HepG2 (cell line): ENCODE measurements around the gene PNLDC1. TPM values are rescaled to one million over a fixed set of nuclear protein-coding genes. Genes with fewer than 3 reads are reported as not detected.

Source experiments
- CENPX ChIP-seq: sonication (generic); formaldehyde crosslinking; IDR thresholded peaks from 2 replicates; pipeline ENCODE4 v1.9.0; 2021; ENCODE audit warnings: mild to moderate bottlenecking, missing genetic modification reagents, moderate library complexity
- ELF3 ChIP-seq: IDR thresholded peaks from 2 replicates; pipeline ENCODE4 v1.6.1; 2016; ENCODE audit warnings: missing genetic modification reagents, missing compliant biosample characterization
- FLYWCH1 ChIP-seq: sonication (generic); formaldehyde crosslinking; IDR thresholded peaks from 2 replicates; pipeline ENCODE4 v1.8.1; 2023; ENCODE audit warnings: mild to moderate bottlenecking, missing genetic modification reagents
- GATAD2A ChIP-seq: IDR thresholded peaks from 2 replicates; pipeline ENCODE4 v1.6.1; 2016
- HES4 ChIP-seq: sonication (generic); formaldehyde crosslinking; IDR thresholded peaks from 2 replicates; pipeline ENCODE4 v1.9.0; 2021; ENCODE audit warnings: mild to moderate bottlenecking, missing genetic modification reagents, borderline replicate concordance
- HOXA7 ChIP-seq: sonication (generic); formaldehyde crosslinking; IDR thresholded peaks from 2 replicates; pipeline ENCODE4 v1.8.1; 2022; ENCODE audit warnings: mild to moderate bottlenecking, missing genetic modification reagents, moderate library complexity
- JUND ChIP-seq: sonication (generic); formaldehyde crosslinking; IDR thresholded peaks from 2 replicates; pipeline ENCODE4 v1.8.0; 2022; ENCODE audit warnings: mild to moderate bottlenecking, missing genetic modification reagents
- NFYC ChIP-seq: IDR thresholded peaks from 2 replicates; pipeline ENCODE4 v1.6.1; 2016; ENCODE audit warnings: missing genetic modification reagents, missing compliant biosample characterization
- PAWR ChIP-seq: sonication (generic); formaldehyde crosslinking; IDR thresholded peaks from 2 replicates; pipeline ENCODE4 v1.4.0; 2020; ENCODE audit warnings: missing genetic modification reagents, mild to moderate bottlenecking, borderline replicate concordance
- REL ChIP-seq: sonication (generic); formaldehyde crosslinking; conservative IDR thresholded peaks from 2 replicates; pipeline ENCODE4 v1.8.0; 2022; ENCODE audit warnings: mild to moderate bottlenecking, missing genetic modification reagents, moderate library complexity
- U2AF2 ChIP-seq: fragments of 200-400 bp; formaldehyde crosslinking; IDR thresholded peaks from 2 replicates; pipeline ENCODE4 v1.6.1; 2017; ENCODE audit warnings: low read depth, mild to moderate bottlenecking, low read length
- polyA plus RNA-seq, 8 experiments: library from polyadenylated mRNA; depleted of rRNA in 3 of 8; stranded (reverse) in 7 of 8; unstranded in 1 of 8; fragments of >200 nt; fragmentation: Illumina TruSeq in 4 of 8; extraction: Trizol in 4 of 8; gene quantifications; 2 replicates each; pipeline versions ENCODE4 v1.2.1 to v1.2.3, GENCODE V29; 2011 to 2016; ENCODE audit warnings: low read depth in 4 of 8, missing spikeins in 1 of 8, mixed read lengths in 1 of 8; ENCODE audit not compliant: insufficient read depth in 1 of 8
- total RNA-seq, 5 experiments: library from RNA; depleted of rRNA; stranded (reverse); fragments of >200 nt; fragmentation: Illumina TruSeq; extraction: Trizol; gene quantifications; 2 replicates each; pipeline ENCODE4 v1.2.3, GENCODE V29; 2016; ENCODE audit warnings: low read depth in 1 of 5
- TF ChIP-seq, protein P1 (sequence below): sonication (generic); formaldehyde crosslinking; IDR thresholded peaks from 2 replicates; pipeline ENCODE4 v1.4.0; 2020; ENCODE audit warnings: mild to moderate bottlenecking, missing genetic modification reagents
- TF ChIP-seq, protein P2 (sequence below): sonication (generic); formaldehyde crosslinking; IDR thresholded peaks from 2 replicates; pipeline ENCODE4 v1.8.0; 2022; ENCODE audit warnings: mild to moderate bottlenecking, missing genetic modification reagents, borderline replicate concordance
- TF ChIP-seq, protein P3 (sequence below): sonication (generic); formaldehyde crosslinking; conservative IDR thresholded peaks from 2 replicates; pipeline ENCODE4 v1.4.0; 2020; ENCODE audit warnings: mild to moderate bottlenecking, missing genetic modification reagents, moderate library complexity
- TF ChIP-seq, protein P4 (sequence below): sonication (generic); formaldehyde crosslinking; IDR thresholded peaks from 2 replicates; pipeline ENCODE4 v1.5.0; 2020; ENCODE audit warnings: missing genetic modification reagents

The PNLDC1 gene
- total and polyA plus RNA-seq, 2 of the 13 experiments (the other 11 are each of a cell fraction or from before 2014, with no cell fraction given): not detected

DNA sequence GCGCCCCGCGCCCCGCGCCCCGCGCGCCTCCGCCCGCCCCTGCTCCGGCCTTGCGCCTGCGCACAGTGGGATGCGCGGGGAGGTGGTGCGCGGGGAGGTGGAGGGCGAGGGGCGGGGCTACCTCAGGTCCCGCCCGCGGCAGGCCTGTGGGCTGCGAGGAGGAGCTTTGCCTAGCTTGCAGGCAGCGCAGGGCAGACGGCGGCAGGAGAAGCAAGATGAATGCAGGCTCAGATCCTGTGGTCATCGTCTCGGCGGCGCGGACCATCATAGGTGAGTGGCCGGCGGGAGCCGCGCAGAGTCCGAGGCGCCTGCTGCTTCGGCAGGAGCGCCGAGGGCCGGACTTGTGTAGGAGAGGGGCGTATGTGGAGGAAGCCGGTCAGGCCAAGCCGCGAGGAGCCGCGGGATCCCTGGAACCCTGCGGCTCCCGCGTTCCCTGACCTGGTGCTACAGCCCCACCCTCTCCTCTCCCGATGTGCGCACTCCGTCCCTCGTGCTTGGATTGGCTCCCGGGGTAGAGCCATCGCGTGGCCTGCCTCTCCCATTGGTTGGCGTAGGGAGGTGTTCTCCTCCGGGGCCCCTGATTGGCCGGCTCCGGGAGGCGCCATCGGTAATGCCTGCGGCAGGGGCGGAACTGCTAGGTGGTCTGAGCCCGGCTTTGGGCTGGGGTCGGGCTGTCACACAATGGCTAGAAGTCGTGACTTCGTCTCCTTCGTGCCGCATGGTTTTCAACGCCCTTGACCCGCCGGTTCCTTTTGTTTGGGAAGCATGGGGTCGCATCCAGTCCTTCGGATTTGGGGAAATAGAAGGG is 38.0 kb upstream of the PNLDC1 start, which contains the start of gene ACAT2 (continued):
- TF ChIP-seq, protein P1, sequence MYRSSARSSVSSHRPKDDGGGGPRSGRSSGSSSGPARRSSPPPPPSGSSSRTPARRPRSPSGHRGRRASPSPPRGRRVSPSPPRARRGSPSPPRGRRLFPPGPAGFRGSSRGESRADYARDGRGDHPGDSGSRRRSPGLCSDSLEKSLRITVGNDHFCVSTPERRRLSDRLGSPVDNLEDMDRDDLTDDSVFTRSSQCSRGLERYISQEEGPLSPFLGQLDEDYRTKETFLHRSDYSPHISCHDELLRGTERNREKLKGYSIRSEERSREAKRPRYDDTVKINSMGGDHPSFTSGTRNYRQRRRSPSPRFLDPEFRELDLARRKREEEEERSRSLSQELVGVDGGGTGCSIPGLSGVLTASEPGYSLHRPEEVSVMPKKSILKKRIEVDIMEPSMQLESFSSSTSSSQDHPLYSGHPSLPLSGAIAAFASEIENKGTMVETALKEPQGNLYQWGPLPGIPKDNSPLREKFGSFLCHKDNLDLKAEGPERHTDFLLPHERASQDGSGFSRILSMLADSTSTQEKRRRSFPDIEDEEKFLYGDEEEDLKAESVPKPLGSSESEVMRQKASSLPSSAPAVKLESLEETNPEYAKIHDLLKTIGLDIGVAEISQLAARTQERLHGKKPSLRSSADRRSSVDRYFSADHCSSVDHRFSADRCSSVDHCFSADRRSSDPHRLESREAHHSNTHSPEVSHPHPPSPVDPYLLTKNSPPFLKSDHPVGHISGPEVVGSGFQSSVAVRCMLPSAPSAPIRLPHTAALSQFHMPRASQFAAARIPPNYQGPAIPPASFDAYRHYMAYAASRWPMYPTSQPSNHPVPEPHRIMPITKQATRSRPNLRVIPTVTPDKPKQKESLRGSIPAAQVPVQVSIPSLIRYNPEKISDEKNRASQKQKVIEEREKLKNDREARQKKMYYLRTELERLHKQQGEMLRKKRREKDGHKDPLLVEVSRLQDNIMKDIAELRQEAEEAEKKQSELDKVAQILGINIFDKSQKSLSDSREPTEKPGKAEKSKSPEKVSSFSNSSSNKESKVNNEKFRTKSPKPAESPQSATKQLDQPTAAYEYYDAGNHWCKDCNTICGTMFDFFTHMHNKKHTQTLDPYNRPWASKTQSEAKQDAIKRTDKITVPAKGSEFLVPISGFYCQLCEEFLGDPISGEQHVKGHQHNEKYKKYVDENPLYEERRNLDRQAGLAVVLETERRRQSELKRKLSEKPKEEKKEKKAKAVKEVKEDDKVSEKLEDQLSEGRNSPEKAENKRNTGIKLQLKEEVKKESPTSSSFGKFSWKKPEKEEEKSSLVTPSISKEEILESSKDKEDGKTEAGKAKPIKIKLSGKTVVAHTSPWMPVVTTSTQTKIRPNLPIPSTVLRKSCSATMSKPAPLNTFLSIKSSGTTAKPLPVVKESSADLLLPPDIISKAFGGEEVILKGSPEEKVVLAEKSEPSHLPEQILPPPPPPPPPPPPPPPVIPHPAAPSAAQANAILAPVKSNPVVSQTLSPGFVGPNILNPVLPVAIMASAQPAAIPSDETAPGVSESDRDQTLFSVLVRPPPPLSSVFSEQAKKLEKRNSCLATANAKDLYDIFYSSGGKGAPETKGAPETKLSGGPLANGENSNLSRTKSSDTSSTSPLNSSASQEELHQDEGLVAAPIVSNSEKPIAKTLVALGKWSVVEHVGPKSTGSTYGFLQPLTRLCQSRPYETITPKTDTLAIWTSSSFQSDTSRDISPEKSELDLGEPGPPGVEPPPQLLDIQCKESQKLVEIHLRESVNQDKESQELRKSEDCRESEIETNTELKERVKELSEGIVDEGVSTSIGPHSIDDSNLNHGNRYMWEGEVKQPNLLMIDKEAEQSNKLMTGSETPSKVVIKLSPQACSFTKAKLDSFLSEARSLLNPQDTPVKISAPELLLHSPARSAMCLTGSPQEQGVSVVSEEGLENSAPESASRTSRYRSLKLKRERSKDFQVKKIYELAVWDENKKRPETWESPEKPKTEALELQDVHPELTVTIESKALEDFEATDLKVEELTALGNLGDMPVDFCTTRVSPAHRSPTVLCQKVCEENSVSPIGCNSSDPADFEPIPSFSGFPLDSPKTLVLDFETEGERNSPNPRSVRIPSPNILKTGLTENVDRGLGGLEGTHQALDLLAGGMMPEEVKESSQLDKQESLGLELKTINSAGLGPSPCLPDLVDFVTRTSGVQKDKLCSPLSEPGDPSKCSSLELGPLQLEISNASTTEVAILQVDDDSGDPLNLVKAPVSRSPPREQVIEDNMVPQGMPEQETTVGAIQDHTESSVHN: 0 out of 2 replicates have a peak, but pooled peaks have one; percentile 78
- peak; percentile 66 for TF ChIP-seq ELF3 (CRISPR knock-in tag)
- no peak for TF ChIP-seq HOXA7
- peak; percentile 88; the same call in 1 of the 2 replicates for TF ChIP-seq PAWR (CRISPR knock-in tag)
- TF ChIP-seq REL: no peak; the same call in 1 of the 2 replicates
- TF ChIP-seq, protein P2, sequence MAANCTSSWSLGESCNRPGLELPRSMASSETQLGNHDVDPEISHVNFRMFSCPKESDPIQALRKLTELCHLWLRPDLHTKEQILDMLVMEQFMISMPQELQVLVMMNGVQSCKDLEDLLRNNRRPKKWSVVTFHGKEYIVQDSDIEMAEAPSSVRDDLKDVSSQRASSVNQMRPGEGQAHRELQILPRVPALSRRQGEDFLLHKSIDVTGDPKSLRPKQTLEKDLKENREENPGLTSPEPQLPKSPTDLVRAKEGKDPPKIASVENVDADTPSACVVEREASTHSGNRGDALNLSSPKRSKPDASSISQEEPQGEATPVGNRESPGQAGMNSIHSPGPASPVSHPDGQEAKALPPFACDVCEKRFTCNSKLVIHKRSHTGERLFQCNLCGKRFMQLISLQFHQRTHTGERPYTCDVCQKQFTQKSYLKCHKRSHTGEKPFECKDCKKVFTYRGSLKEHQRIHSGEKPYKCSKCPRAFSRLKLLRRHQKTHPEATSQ (CRISPR knock-in tag): no peak
- TF ChIP-seq JUND: peak; percentile 12; the same call in 1 of the 2 replicates
- TF ChIP-seq CENPX: no peak
- no peak for TF ChIP-seq GATAD2A (CRISPR knock-in tag)
- TF ChIP-seq, protein P3, sequence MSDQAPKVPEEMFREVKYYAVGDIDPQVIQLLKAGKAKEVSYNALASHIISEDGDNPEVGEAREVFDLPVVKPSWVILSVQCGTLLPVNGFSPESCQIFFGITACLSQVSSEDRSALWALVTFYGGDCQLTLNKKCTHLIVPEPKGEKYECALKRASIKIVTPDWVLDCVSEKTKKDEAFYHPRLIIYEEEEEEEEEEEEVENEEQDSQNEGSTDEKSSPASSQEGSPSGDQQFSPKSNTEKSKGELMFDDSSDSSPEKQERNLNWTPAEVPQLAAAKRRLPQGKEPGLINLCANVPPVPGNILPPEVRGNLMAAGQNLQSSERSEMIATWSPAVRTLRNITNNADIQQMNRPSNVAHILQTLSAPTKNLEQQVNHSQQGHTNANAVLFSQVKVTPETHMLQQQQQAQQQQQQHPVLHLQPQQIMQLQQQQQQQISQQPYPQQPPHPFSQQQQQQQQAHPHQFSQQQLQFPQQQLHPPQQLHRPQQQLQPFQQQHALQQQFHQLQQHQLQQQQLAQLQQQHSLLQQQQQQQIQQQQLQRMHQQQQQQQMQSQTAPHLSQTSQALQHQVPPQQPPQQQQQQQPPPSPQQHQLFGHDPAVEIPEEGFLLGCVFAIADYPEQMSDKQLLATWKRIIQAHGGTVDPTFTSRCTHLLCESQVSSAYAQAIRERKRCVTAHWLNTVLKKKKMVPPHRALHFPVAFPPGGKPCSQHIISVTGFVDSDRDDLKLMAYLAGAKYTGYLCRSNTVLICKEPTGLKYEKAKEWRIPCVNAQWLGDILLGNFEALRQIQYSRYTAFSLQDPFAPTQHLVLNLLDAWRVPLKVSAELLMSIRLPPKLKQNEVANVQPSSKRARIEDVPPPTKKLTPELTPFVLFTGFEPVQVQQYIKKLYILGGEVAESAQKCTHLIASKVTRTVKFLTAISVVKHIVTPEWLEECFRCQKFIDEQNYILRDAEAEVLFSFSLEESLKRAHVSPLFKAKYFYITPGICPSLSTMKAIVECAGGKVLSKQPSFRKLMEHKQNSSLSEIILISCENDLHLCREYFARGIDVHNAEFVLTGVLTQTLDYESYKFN (CRISPR knock-in tag): no peak; the same call in none of the 2 replicates
- TF ChIP-seq NFYC (CRISPR knock-in tag): peak; percentile 99
- TF ChIP-seq FLYWCH1: no peak
- no peak for TF ChIP-seq U2AF2
- TF ChIP-seq, protein P4, sequence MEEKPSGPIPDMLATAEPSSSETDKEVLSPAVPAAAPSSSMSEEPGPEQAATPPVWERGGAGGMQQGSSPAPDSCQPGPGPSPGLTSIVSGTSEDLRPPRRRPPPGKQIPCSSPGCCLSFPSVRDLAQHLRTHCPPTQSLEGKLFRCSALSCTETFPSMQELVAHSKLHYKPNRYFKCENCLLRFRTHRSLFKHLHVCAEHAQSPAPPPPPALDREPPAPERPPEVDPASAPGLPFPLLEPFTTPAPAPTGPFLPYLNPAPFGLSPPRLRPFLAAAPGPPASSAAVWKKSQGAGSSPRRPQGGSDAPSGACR (CRISPR knock-in tag): peak; percentile 93; the same call in 1 of the 2 replicates
- TF ChIP-seq HES4: peak; percentile 39
